ENCODE measurements around the gene IPO4.

IPO4 gene

GRCh38 chr14:24172261-24172860, 16.3 kb downstream of the IPO4 start:
- no peak for DNase-seq

GRCh38 chr14:24171422-24172260, 17.0 kb downstream of the IPO4 start, which contains the start of gene REC8:
Gene REC8 (plus strand): TSS chr14:24172080. CDS start chr14:24172553, 473 bp downstream.
- peak; percentile 68 for DNase-seq

- no peak for DNase-seq
Observed at GRCh38 chr14:24167469-24168114, 21.0 kb downstream of the IPO4 start.

DNA sequence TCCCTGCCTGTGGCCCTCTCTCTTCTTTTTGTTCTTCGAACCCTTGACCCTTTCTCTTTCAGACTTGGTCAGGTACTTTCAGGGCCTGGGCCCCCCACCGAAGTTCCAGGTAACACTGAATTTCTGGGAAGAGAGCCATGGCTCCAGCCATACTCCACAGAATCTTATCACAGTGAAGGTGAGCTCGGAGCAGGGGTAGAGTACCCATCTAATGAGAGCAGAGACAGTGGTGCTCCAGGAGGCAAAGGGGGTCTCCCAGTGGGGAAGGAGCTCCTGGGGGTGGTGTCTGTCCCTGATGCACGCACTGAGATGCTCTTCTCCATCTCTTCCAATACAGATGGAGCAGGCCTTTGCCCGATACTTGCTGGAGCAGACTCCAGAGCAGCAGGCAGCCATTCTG, 22.8 kb downstream of the IPO4 start:
- no peak for DNase-seq

DNA sequence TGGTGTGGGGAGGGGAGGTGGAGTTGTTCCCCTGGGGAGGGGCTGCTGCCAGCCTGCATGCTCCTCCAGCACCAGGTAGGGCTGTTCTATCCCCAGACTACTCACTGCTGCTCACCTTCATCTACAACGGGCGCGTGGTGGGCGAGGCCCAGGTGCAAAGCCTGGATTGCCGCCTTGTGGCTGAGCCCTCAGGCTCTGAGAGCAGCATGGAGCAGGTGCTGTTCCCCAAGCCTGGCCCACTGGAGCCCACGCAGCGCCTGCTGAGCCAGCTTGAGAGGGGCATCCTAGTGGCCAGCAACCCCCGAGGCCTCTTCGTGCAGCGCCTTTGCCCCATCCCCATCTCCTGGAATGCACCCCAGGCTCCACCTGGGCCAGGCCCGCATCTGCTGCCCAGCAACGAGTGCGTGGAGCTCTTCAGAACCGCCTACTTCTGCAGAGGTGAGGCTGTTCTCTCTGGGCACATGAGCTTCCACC, 24.1 kb downstream of the IPO4 start:
- DNase-seq, result no peak

DNA sequence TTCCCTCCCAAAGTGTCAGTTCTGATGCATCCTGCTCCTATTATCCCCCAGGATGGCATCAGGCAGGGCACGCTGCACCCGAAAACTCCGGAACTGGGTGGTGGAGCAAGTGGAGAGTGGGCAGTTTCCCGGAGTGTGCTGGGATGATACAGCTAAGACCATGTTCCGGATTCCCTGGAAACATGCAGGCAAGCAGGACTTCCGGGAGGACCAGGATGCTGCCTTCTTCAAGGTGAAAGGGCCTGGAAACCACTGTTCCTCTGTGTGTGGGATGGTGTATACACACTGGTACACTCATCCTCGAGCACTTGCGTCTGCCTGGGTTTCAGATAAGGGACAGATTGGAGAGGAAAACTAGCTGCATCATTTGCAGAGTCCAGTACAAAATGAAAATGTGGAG, 26.5 kb downstream of the IPO4 start:
- no peak for DNase-seq

DNA sequence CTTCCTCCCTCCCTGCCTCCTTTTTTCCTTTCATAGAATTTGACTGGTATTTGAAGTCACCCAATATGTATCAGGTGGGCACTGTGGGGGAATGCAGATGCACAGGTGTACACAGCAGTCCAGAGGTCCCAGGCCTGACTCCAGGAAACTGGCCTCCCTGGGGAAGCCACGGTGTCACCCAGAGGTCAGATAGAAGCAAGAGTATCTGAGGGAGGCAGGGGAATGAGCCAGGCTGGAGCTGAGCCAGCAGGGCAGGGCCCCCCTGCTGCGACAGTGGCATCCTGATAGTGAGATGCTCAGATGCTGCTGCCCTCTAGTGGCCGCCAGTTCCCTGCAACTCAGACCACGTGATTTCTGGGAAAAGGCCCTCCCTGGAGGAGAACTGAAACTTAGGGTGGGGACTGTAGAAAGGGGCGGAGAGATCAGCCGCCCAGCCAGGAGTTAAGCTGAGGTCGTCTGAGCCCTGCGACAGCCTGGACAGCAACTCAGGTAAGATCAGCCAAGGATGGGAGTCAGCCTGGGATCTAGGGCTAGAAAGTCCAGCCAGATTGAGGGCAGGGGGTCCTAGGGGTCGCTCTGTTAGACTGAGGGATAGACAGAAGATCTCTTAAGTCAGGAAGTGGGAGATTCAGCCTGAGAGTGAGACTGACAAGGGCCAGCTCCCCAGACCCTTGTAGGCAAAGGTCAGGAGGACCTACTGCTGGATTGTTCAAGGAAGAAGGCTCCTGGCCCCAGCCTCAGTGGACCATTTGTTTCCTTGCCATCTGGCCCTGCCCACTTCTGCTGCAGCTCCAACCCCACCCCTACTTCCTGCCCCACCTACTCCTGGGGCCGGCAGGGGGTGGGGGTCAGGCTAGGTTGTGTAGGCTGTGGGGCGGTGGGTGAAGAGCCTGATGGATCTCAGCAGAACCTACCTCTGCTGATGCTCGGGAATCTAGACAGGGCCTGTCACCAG, 27.5 kb downstream of the IPO4 start, which contains the start of gene IRF9:
TSS of gene IRF9 (plus strand) at position 416 of the 955 bp plus-strand sequence. CDS start 880 bp downstream, outside the sequence.
- peak; percentile 94 for DNase-seq

GRCh38 chr14:24160499-24160849, 28.1 kb downstream of the IPO4 start:
- no peak for DNase-seq

- DNase-seq, result no peak
Observed at GRCh38 chr14:24159777-24160498, 28.7 kb downstream of the IPO4 start.

DNA sequence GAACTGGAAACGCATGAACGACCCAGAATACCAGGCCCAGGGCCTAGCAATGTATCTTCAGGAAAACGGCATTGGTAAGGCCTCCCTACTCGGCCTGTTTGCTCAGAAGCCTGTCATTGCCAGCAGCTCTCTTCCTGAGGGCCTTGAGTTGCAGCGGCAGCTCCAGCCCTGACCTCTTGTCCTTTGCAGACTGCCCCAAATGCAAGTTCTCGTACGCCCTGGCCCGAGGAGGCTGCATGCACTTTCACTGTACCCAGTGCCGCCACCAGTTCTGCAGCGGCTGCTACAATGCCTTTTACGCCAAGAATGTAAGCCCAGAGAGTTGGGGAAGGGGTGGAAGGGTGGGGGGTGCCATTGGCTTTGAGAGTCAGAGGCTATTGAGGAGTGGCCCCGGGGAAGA, 31.3 kb downstream of the IPO4 start:
- DNase-seq, result no peak

- DNase-seq, result no peak
Observed at GRCh38 chr14:24156840-24157239, 31.8 kb downstream of the IPO4 start.

- DNase-seq, result no peak
Observed at GRCh38 chr14:24155100-24155499, 33.5 kb downstream of the IPO4 start.

GRCh38 chr14:24151404-24152080, 37.1 kb downstream of the IPO4 start:
- no peak for DNase-seq

- DNase-seq, result no peak
Observed at GRCh38 chr14:24150993-24151392, 37.6 kb downstream of the IPO4 start.

GRCh38 chr14:24150567-24150966, 38.0 kb downstream of the IPO4 start:
- no peak for DNase-seq

DNA sequence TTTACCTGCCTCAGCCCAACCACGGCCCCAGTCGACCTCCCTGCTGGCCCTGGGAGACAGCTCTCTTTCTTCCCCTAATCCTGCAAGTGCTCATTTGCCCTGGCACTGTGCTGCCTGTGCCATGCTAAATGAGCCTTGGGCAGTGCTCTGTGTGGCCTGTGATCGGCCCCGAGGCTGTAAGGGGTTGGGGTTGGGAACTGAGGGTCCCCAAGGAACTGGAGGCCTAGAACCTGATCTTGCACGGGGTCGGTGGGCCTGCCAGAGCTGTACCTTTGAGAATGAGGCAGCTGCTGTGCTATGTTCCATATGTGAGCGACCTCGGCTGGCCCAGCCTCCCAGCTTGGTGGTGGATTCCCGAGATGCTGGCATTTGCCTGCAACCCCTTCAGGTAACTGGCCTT, 38.6 kb downstream of the IPO4 start:
- DNase-seq, result no peak

- no peak for DNase-seq
Observed at GRCh38 chr14:24149302-24149969, 39.2 kb downstream of the IPO4 start.

DNA sequence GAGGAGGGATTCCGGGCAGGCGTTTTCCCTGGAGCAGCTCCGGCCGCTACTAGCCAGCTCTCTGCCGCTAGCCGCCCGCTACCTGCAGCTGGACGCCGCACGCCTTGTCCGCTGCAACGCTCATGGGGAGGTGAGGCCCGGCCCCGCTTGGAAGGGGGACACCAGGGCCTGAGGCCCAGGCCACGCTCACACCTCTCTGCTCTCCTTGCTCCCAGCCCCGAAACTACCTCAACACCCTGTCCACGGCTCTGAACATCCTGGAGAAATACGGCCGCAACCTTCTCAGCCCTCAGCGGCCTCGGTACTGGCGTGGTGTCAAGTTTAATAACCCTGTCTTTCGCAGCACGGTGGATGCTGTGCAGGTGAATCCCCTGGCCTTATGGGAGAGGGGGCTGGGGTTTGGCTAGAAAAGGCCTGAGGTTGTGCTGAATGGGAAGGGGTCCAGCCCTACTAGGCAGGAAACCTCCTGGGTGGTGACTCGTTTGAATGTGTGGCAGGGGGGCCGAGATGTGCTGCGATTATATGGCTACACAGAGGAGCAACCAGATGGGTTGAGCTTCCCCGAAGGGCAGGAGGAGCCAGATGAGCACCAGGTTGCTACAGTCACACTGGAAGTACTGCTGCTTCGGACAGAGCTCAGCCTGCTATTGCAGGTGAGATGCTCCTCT, 40.7 kb downstream of the IPO4 start:
- DNase-seq, result no peak

GRCh38 chr14:24146978-24147760, 41.4 kb downstream of the IPO4 start, which contains the start of gene RNF31:
Gene RNF31 (plus strand): TSS chr14:24147498. CDS start chr14:24147699, 201 bp downstream.
- DNase-seq, result peak; percentile 96

Measured in central memory CD4-positive, alpha-beta T cell (primary cell).